ENCODE results near the gene IGFN1. TPM values are rescaled to one million over a fixed set of nuclear protein-coding genes. Genes with fewer than 3 reads are reported as not detected.

The IGFN1 gene
- total and polyA plus RNA-seq, 9 of the 15 experiments (the other 6 are each of a cell fraction or from before 2014, with no cell fraction given): 0.04 TPM; not detected in 8

- TF ChIP-seq NR0B1 (IDR thresholded peaks at IDR 0.05; ENCODE audit: partially characterized antibody) (no peak), PREB (CRISPR knock-in tag; IDR thresholded peaks at IDR 0.05) (0 out of 2 replicates have a peak, but pooled peaks have one; percentile 90), LCOR (CRISPR knock-in tag; IDR thresholded peaks at IDR 0.05) (0 out of 2 replicates have a peak, but pooled peaks have one; percentile 31), ZNF764 (CRISPR knock-in tag; IDR thresholded peaks at IDR 0.05; ENCODE audit: low read depth) (no peak), TRIM24 (IDR thresholded peaks at IDR 0.05) (peak; percentile 88 to 90), RAD21 (CRISPR knock-in tag; conservative IDR thresholded peaks at IDR 0.05 in 1 of 2, IDR thresholded peaks at IDR 0.05 in 1 of 2) (no peak), BCL6 (CRISPR knock-in tag; IDR thresholded peaks at IDR 0.05) (0 out of 2 replicates have a peak, but pooled peaks have one; percentile 5), SNRNP70 (optimal IDR thresholded peaks at IDR 0.05; ENCODE audit: low read depth, low read length) (no peak), ZNF395 (CRISPR knock-in tag; IDR thresholded peaks at IDR 0.05) (peak; percentile 65; the same call in 1 of the 2 replicates), HNRNPLL (IDR thresholded peaks at IDR 0.05; ENCODE audit: low read depth, low read length, poor library complexity, severe bottlenecking) (peak; percentile 94), RB1 (IDR thresholded peaks at IDR 0.05; ENCODE audit: low read depth) (peak; percentile 80), RBBP5 (IDR thresholded peaks at IDR 0.05; ENCODE audit: borderline replicate concordance, insufficient read depth, low read length, poor library complexity, severe bottlenecking) (no peak), ZNF644 (tag; IDR thresholded peaks at IDR 0.05; ENCODE audit: low read depth) (no peak), ZNF408 (CRISPR knock-in tag; IDR thresholded peaks at IDR 0.05; ENCODE audit: low read depth) (no peak), ZNF583 (CRISPR knock-in tag; IDR thresholded peaks at IDR 0.05) (peak; percentile 86; the same call in 1 of the 2 replicates), ZNF592 (IDR thresholded peaks at IDR 0.05) (peak; percentile 75), ELK1 (CRISPR knock-in tag; IDR thresholded peaks at IDR 0.05) (no peak)
Measured at GRCh38 chr1:201154389-201155165, 36.0 kb upstream of the IGFN1 start, which contains the start of gene TMEM9 (continued).

Data from K562 (cell line).